Measurements from ENCODE around the gene TMPRSS4.

The TMPRSS4 gene

GRCh38 chr11:118076754-118077281 lies at the start of gene TMPRSS4:
Gene TMPRSS4 (plus strand): TSS chr11:118077078. CDS start chr11:118077303, 225 bp downstream.
- no peak for FAIRE-seq

- no peak for FAIRE-seq
Measured at GRCh38 chr11:118027694-118028093, 49.2 kb upstream of the TMPRSS4 start.

GRCh38 chr11:118028626-118029025 lies 48.3 kb upstream of the TMPRSS4 start:
- FAIRE-seq = no peak

GRCh38 chr11:118033443-118033842 lies 43.4 kb upstream of the TMPRSS4 start:
- FAIRE-seq = no peak

GRCh38 chr11:118042141-118042540 lies 34.7 kb upstream of the TMPRSS4 start:
- no peak for FAIRE-seq

- no peak for FAIRE-seq
Measured at GRCh38 chr11:118042796-118043195, 34.1 kb upstream of the TMPRSS4 start.

- FAIRE-seq = no peak
Measured at GRCh38 chr11:118045191-118045590, 31.7 kb upstream of the TMPRSS4 start.

- FAIRE-seq = no peak
Measured at GRCh38 chr11:118046051-118046963, 30.6 kb upstream of the TMPRSS4 start.

- no peak for FAIRE-seq
Measured at GRCh38 chr11:118046964-118047700, 29.7 kb upstream of the TMPRSS4 start.

- FAIRE-seq = no peak
Measured at GRCh38 chr11:118047749-118048148, 29.1 kb upstream of the TMPRSS4 start.

- no peak for FAIRE-seq
Measured at GRCh38 chr11:118048472-118049370, 28.2 kb upstream of the TMPRSS4 start.

- no peak for FAIRE-seq
Measured at GRCh38 chr11:118049771-118050170, 27.1 kb upstream of the TMPRSS4 start.

GRCh38 chr11:118050208-118050891 lies 26.5 kb upstream of the TMPRSS4 start:
- FAIRE-seq = no peak

- FAIRE-seq = no peak
Measured at GRCh38 chr11:118051136-118051610, 25.7 kb upstream of the TMPRSS4 start.

GRCh38 chr11:118051611-118052461 lies 25.0 kb upstream of the TMPRSS4 start:
- no peak for FAIRE-seq

- no peak for FAIRE-seq
Measured at GRCh38 chr11:118052581-118053206, 24.2 kb upstream of the TMPRSS4 start.

- FAIRE-seq = no peak
Measured at GRCh38 chr11:118054712-118055640, 21.9 kb upstream of the TMPRSS4 start.

- FAIRE-seq = no peak
Measured at GRCh38 chr11:118055966-118056365, 20.9 kb upstream of the TMPRSS4 start.

GRCh38 chr11:118056806-118057205 lies 20.1 kb upstream of the TMPRSS4 start:
- FAIRE-seq = no peak

Measured in A204.1 (cell line).